GM18861 (cell line): Measurements from ENCODE around the gene PML.

Experiments
- ATAC-seq: cut with Tn5 transposase; IDR thresholded peaks from one replicate; pipeline ENCODE4 v1.9.1; 2021; ENCODE audit not compliant: unreplicated experiment

Gene PML, protein sequence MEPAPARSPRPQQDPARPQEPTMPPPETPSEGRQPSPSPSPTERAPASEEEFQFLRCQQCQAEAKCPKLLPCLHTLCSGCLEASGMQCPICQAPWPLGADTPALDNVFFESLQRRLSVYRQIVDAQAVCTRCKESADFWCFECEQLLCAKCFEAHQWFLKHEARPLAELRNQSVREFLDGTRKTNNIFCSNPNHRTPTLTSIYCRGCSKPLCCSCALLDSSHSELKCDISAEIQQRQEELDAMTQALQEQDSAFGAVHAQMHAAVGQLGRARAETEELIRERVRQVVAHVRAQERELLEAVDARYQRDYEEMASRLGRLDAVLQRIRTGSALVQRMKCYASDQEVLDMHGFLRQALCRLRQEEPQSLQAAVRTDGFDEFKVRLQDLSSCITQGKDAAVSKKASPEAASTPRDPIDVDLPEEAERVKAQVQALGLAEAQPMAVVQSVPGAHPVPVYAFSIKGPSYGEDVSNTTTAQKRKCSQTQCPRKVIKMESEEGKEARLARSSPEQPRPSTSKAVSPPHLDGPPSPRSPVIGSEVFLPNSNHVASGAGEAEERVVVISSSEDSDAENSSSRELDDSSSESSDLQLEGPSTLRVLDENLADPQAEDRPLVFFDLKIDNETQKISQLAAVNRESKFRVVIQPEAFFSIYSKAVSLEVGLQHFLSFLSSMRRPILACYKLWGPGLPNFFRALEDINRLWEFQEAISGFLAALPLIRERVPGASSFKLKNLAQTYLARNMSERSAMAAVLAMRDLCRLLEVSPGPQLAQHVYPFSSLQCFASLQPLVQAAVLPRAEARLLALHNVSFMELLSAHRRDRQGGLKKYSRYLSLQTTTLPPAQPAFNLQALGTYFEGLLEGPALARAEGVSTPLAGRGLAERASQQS

DNA sequence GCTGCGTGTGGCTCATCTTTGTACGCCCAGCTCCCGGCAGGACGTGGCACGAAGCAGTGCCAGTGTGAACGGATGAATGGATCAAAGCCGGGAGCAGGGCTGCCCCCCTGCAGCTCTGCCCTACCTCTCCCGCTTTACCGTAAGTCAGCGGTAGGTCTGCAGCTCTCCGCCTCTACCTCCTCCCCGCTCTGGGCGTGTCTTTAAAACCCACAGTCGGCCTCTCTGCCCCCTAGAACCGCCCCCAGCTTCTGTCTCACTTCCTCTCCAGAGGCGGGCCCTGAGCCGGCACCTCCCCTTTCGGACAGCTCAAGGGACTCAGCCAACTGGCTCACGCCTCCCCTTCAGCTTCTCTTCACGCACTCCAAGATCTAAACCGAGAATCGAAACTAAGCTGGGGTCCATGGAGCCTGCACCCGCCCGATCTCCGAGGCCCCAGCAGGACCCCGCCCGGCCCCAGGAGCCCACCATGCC lies at the start of gene PML:
Gene PML (plus strand): TSS at position 304 of the 471 bp plus-strand sequence. CDS start 97 bp downstream, at position 401.
- ATAC-seq = peak; percentile 47

DNA sequence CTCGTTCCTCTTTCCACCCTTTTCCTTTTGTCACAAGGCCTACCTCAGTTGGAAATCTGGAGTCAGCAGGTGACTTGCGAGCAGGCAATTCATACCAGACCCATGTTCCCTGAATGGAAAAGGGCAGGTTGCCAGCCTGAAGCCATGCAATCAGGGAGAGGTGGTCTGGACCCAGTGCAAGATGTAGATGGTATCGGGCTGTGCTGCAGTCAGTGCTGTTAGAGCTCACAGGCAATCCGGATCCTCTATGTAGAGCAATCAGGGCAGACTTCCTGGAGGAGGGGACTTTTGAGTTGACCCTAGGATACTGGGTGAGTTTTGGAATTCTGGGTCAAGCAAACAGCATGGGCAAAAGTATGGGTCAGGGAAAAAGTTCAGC lies 49.4 kb upstream of the PML start:
- no peak for ATAC-seq

DNA sequence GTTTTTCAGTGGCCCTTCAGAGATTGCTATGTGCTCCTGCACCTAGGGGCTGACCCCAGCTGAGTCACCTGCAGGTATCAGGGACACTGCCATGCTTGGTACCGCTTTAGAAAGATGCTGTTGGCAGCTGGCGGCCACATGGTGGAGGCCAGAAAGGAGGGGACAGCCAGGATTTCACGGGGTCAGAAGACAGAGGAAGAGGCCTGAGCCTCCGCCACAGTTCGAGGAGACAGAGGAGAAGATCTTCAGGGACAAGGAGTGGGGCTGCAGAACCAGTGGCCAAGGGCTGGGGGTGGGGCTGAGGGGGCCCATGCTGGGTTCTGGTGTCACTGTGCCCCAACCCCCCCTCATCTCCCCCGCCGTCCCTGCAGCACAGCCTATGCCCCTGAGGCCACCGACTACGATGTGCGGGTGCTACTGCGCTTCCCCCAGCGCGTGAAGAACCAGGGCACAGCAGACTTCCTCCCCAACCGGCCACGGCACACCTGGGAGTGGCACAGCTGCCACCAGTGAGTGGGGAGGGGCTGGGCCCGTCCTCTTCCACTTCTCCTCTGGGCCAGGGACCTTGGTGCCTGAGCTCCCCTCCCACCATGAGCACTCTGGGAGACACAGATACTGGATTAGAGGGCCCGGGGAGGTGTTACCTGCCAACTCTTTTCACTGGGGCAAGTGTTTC lies 48.3 kb upstream of the PML start:
- no peak for ATAC-seq

DNA sequence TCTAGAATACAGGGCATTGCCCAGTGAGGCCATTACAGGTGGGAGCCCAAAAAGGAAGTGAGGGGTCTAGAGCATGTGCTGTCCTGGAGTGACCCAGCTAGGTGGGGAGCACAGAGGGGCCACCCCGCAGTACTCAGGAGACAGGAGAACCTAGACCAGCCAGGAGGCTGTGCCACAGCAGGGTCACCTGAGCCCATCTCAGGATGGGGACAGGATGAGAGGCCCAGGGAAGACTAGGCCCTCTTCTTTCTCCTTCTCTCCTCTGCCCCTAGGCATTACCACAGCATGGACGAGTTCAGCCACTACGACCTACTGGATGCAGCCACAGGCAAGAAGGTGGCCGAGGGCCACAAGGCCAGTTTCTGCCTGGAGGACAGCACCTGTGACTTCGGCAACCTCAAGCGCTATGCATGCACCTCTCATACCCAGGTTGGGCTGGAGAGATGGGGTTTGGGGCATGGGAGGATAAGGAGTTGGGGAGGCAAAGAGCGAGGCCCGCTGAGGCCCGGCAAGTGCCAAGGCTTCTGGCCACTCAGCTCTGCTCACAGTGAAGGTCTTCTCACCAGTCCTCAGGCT lies 47.6 kb upstream of the PML start:
- ATAC-seq = no peak

DNA sequence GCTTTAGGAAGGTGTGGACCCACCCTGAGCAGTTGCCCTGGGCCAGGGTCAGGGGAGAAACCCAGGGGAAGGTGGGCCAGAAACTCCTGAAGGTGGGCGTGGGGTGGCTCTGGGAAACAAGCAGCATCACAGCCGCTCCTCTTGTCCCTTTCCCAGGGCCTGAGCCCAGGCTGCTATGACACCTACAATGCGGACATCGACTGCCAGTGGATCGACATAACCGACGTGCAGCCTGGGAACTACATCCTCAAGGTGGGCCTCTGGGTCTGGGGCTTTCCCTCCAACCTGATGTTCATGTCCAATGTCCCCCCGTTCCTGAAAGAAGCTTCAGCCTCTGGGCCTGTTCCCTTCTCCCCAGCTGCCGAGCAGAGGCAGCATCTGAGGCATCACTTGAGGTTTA lies 46.9 kb upstream of the PML start:
- ATAC-seq = no peak

DNA sequence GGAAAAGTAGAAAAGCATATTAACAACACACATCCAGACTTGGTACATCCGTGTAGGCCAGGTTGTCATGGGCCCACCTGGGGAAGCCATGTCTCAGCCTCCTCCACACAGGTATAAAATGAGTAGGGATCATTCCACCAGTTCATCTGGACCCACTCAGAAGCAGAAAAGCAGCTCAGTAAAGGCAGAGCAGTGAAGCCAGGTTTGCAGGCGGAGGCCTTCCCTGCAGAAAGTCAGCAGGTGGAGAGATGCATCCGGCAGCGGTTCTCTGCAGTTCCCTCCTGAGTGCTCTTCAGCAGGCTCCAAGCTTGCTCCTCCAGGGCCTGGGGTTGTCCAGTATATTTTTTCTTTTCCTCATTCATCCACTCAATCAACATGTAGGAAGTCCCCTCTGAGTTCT lies 46.1 kb upstream of the PML start:
- ATAC-seq = no peak

DNA sequence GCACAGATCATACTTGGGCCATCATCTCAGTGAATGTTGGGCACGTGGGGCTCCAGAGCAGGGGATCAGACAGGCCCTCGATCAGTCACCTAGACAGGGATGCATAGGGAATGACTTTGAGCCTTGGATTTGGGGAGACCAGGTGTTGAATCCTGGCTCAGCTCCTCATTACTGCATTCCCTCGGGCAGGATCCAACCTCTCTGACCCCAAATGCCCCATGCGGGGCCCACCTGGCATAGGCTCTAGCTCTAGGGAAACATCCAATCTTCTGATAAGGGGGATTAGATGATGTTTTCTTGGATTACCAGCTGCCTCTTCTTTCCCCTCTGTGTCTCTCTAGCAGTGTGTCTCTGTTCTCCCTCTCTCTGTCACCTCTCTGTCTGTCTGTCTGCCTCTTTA lies 45.5 kb upstream of the PML start:
- ATAC-seq = no peak

DNA sequence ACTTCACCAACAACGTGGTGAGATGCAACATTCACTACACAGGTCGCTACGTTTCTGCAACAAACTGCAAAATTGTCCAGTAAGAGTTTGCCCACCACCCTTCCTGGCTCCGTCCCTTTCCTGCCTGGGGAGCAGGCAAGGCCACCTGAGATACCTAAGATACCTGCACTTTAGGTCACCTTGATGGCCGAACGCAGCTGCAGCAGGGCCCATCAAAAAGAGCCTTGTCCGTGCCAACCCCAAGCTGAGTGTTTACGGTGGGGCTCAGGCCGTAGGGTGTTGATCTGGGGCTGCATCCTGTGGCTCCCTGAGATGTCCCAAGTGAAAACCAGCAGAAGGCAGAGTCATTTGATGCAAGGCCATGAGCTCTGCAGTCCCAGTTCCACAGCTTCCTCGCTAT lies 45.0 kb upstream of the PML start:
- ATAC-seq = no peak

DNA sequence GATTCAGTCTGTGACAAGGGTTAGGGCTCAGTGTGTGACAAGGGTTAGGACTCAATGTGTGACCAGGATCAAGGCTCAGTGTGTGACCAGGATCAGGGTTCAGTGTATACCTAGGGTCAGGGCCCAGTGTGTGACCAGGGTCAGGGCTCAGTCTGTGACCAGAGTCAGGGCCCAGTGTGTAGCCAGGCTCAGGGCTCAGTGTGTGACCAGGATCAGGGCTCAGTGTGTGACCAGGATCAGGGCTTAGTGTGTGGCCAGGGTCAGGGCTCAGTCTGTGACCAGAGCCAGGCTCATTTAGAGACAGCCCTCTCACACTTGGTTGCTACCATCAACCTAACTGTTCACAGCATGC lies 44.1 kb upstream of the PML start:
- ATAC-seq = no peak

DNA sequence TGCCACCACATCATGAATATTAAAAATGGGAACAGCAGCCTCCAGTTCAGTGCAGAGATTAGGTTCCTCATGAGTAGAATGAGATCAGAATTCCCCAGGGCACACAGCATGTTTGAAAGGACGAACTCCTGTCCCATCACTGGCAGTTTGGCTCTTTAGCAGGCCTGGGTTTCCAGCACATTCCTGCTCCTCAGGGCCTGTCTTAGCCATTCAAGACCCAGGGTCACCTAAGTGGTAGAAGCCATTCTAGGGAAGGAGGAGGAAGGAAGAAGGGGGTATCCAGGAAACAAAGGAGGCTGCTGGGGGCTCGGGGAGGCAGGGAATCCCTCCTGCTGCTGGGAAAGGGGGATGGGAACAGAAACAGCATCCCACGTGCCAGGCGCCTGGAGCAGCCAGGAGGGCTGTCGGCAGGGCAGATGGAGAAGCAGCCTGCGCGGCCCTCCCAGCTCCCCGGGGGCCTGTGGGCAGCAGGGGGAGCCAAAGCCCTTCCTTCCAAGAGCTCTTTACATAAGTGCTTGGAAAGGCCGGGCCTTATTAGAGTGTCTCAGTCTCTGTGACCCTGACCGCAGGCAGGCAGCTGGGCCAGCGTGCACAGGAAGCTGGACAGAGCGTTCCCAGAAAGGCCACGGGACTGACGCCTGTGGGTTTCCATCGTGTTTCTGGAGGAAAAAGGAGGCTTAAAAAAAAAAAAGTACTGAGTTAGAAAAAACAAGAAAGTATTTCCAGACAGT lies 43.5 kb upstream of the PML start:
- no peak for ATAC-seq

DNA sequence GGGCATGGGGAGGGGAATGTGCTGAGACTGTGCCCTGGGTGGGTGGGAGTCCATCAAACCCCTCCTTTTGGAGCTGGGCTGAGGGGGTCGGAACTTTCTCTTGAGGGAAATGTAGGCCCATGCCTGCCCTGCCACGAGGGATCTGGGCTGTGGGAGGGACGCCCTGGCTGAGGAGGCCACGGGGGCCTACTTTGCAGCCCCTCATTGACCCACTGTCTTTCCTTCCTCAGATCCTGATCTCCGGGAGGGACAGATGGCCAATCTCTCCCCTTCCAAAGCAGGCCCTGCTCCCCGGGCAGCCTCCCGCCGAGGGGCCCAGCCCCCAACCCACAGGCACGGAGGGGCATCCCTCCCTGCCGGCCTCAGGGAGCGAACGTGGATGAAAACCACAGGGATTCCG lies 42.9 kb upstream of the PML start:
- ATAC-seq = no peak

DNA sequence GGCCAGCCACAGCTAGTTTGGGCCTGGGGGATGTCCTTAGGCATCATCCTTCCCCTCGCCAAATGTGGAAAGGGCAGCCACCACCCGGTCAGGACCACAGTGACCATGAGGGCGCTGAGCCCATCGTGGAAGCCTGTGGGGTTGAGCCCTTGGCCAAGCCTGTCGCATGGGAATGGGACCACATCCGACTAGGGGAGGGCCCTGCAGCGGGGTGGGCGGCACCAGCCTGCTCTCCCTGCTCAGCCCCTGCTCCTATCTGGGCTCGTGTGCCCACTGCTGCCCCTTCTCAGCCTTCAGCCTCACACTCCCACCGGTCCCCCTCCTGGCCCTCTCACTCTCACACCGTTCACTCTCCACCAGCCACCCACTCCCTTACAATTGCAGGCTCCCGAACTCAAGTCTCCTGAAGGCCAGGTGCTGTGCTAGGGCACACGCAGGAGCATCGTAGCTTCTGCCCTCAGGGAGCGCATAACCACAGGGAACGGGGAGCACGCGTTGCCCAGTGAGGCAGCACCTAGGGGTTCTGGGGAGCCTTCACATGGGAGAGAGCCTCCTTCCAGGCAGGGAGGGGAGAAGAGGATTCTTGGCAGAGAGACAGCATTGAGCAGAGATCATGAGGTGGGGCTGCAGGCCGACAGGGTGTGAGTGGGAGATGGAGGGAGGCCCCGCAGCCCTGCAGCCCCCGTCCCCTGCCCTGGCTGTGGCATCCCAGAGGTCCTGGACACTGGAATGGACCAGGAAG lies 42.2 kb upstream of the PML start:
- ATAC-seq = no peak

DNA sequence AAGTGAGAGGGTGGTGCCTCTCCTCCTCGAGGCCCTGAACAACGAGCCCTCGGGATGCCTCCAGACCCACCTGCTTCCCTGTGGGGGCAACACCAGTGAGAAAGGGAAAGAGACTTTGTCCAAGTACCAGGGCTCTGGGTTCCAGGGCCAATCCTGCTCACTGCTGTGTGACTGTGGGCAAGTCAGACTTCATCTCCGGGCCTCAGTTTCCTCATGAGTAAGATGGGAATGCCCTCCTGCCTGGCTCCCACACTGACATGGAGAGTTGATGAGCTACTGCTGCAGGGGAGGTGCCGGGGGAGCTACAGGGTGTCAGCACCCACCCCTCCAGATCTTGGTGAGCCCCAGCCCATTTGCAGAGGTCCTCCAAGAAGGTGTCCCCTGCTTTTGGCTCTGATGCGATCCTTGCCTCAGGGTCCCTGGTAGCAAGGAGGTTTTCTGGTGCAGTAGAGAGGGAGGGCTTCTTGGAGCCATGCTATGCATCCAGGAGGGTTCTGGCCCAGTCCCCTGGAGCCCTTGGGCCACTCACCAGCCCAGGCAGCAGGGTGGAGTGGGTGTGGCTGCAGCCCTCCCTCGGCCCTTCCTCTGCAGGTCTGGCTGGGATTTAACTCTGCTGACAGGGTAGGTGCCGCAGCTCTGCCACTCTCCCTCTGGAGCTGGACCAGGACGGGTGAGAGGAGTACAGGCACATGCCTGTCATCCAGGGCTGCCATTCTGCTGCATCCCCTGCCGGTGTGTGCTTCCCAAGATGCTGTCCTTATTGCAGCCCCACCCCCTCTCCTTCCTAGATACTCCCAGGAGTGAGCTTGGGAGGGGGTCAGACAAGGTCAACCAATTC lies 41.4 kb upstream of the PML start:
- ATAC-seq = no peak

DNA sequence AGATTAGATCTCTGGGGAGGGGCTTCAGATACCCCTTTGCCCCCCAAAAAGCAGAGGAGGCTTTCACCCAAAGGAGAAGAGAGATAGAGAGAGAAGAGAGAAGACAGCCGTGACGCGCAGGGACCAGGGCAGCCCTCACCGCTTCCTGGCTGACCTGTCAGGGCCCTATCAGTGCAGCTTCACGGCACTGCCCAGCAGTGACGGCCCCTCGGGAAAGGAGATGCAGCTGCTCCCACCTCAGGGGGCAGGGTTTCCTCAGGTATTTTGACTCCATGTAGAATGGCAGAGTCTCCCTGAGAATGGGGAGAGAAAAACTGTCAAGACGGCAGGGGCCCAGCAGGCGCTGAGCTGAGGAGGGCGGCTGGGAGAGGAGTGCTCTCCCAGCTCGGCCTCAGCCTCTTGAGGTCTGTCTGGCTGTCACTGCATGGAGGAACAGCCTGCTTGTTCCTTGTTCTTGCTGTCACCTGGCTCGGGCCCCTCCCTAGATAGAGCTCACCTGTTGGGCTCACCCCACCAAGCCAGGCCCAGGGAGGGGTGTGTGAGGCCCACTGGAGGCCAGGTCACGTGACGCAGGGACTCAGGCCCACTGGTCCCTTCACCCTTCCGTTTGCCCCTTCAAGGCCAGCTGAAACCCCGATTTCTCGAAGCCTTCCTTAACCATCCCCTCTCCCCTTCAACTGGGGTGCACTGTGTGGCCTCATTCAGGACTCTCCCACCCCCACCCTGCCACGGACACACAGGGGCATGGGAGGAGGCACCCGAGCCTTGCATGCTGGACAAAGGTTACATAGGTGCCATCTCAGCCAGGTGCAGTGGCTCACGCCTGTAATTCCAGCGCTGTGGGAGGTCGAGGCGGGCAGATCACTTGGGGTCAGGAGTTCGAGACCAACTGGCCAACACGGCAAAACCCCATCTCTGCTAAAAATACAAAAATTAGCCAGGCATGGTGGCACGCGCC lies 40.0 kb upstream of the PML start:
- no peak for ATAC-seq

DNA sequence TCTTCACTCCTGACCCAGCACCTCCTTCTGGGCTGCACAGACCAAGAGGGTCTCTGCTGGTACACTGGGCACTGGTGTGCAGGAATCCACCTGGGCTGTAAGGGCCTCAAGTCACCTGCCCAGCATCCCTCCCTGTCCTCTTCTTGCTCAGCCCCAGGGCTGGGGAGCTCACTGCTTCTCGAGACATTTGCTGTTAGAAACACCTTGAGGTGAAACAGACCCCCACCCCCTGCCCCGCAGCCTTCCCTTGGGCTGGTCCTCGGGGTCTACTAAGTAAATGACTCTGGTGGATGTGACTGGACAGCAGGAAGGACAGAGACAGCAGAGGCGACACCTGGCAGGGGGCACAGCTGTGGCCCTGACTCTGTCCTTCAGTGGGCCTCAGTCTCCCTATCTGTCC lies 39.2 kb upstream of the PML start:
- ATAC-seq = no peak

DNA sequence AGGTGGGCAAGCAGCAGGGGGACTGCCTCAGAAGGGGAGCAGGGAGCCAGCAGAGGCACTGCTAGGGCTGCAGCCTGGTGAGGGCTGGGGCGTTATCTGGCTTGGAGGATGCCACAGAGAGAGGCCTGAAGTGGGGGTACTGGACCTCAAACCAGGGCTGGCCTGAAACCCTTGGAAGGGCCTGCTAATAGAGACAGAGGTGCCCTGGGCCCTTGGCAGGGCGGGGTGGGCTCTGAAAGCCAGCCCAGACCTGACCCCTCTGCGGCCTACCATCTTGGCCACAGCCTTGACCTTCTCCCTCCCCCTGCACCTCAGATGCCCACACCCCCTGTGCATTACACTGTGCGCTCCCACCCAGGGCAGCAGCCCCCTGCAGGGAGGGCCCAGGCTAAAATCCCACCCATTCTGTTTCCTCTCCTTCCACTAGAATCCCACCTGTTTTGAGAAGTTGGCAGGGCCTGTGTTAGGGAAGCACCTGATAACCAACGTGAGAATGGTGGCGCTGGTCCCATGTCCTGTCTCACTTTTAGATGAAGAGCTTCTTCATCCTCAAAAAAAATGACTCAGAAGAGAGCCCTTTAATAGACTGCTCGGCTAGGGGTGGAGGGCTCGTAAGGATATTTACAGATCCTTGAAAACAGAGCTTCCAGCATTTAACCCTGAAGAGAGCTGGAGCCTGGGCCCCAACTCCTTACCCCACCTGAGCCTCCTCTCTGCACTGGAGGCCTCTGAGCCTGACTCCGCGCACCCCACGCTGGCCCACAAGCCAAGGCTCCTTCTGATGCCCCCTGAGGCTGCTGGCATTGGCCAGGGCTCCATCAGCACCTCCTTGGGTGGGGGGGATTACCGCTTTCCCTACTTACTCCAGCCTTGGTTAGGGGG lies 38.4 kb upstream of the PML start:
- no peak for ATAC-seq

DNA sequence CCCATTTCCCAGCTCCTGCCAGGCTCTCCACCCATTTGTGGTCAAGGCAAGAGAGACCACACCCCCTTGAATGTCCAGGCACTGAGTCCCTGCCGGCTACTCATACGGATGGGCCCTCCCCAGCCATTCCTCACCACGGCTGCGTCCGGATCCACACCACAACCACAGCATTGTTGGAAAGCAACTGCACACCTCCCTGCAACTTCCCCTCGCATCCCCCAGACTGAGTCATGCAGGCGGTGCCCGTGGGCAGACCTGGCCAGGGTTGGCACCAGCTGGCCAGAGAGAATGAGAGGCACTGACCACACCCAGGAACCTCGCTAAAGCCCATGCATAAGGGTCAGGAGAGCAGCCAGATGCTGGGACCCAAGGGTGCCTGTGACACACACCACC lies 37.8 kb upstream of the PML start:
- ATAC-seq = no peak
